ENCODE measurements around the gene ARFIP1. TPM values are rescaled to one million over a fixed set of nuclear protein-coding genes. Genes with fewer than 3 reads are reported as not detected.

ARFIP1 gene
- total RNA-seq, 3 donors from 2014 or later, result 9.8 to 11.7 (median 10.7) TPM

GRCh38 chr4:152776352-152776751, 3.4 kb upstream of the ARFIP1 start:
- ATAC-seq (no peak), DNase-seq (no peak)
- Mint-ChIP-seq H3K27me3 (ENCODE audit: low read depth) (no peaks in the 10 kb centered on the region), H3K4me1 (ENCODE audit: low read depth) (peaks cover 22% of the 10 kb centered on the region), H3K9me3 (no peaks in the 10 kb centered on the region), H3K4me3 (no peak overlapping the region), H3K36me3 (ENCODE audit: insufficient read depth) (no peaks in the 10 kb centered on the region)

- Mint-ChIP-seq H3K9me3 (no peaks in the 10 kb centered on the region), H3K27me3 (ENCODE audit: low read depth) (no peaks in the 10 kb centered on the region), H3K4me3 (no peak overlapping the region), H3K36me3 (ENCODE audit: insufficient read depth) (no peaks in the 10 kb centered on the region), H3K4me1 (ENCODE audit: low read depth) (peaks cover 33% of the 10 kb centered on the region)
- DNase-seq (no peak), ATAC-seq (no peak)
Observed at GRCh38 chr4:152777488-152777887, 2.3 kb upstream of the ARFIP1 start.

GRCh38 chr4:152778656-152779512, 870 bp upstream of the ARFIP1 start:
- H3K36me3 Mint-ChIP-seq (ENCODE audit: insufficient read depth), result peaks cover 2% of the 10 kb centered on the region
- DNase-seq, result peak; percentile 8
- H3K27me3 Mint-ChIP-seq (ENCODE audit: low read depth), result no peaks in the 10 kb centered on the region
- ATAC-seq, result peak; percentile 26 to 29
- peaks cover 43% of the 10 kb centered on the region for H3K4me1 Mint-ChIP-seq (ENCODE audit: low read depth)
- peak overlapping the region; percentile 100 for H3K4me3 Mint-ChIP-seq
- no peaks in the 10 kb centered on the region for H3K9me3 Mint-ChIP-seq

GRCh38 chr4:152780267-152780778, 569 bp downstream of the ARFIP1 start:
- ATAC-seq (peak; percentile 63), DNase-seq (peak; percentile 59)
- Mint-ChIP-seq H3K36me3 (ENCODE audit: insufficient read depth) (peaks cover 2% of the 10 kb centered on the region), H3K4me3 (peak overlapping the region; percentile 100), H3K4me1 (ENCODE audit: low read depth) (peaks cover 46% of the 10 kb centered on the region), H3K9me3 (no peaks in the 10 kb centered on the region), H3K27me3 (ENCODE audit: low read depth) (no peaks in the 10 kb centered on the region)

- Mint-ChIP-seq H3K4me1 (ENCODE audit: low read depth) (peaks cover 52% of the 10 kb centered on the region), H3K27me3 (ENCODE audit: low read depth) (no peaks in the 10 kb centered on the region), H3K9me3 (no peaks in the 10 kb centered on the region), H3K4me3 (no peak overlapping the region), H3K36me3 (ENCODE audit: insufficient read depth) (peaks cover 5% of the 10 kb centered on the region)
- DNase-seq (no peak), ATAC-seq (no peak)
Observed at GRCh38 chr4:152784490-152785350, 5.0 kb downstream of the ARFIP1 start.

GRCh38 chr4:152785639-152786615, 6.2 kb downstream of the ARFIP1 start:
- H3K4me3 Mint-ChIP-seq, result peak overlapping the region; percentile 3
- H3K9me3 Mint-ChIP-seq, result no peaks in the 10 kb centered on the region
- H3K4me1 Mint-ChIP-seq (ENCODE audit: low read depth), result peaks cover 43% of the 10 kb centered on the region
- no peak for DNase-seq
- H3K27me3 Mint-ChIP-seq (ENCODE audit: low read depth), result no peaks in the 10 kb centered on the region
- peaks cover 7% of the 10 kb centered on the region for H3K36me3 Mint-ChIP-seq (ENCODE audit: insufficient read depth)
- ATAC-seq, result no peak

- Mint-ChIP-seq H3K4me1 (ENCODE audit: low read depth) (peaks cover 40% of the 10 kb centered on the region), H3K27me3 (ENCODE audit: low read depth) (no peaks in the 10 kb centered on the region), H3K36me3 (ENCODE audit: insufficient read depth) (peaks cover 7% of the 10 kb centered on the region), H3K9me3 (no peaks in the 10 kb centered on the region), H3K4me3 (no peak overlapping the region)
- ATAC-seq, result no peak
- no peak for DNase-seq
Observed at GRCh38 chr4:152786627-152787026, 6.9 kb downstream of the ARFIP1 start.

GRCh38 chr4:152795891-152796290, 16.1 kb downstream of the ARFIP1 start:
- no peak for DNase-seq
- no peak overlapping the region for H3K4me3 Mint-ChIP-seq
- peaks cover 4% of the 10 kb centered on the region for H3K4me1 Mint-ChIP-seq (ENCODE audit: low read depth)
- no peaks in the 10 kb centered on the region for H3K9me3 Mint-ChIP-seq
- H3K36me3 Mint-ChIP-seq (ENCODE audit: insufficient read depth), result peaks cover 5% of the 10 kb centered on the region
- ATAC-seq, result no peak
- no peaks in the 10 kb centered on the region for H3K27me3 Mint-ChIP-seq (ENCODE audit: low read depth)

GRCh38 chr4:152803541-152803940, 23.8 kb downstream of the ARFIP1 start:
- Mint-ChIP-seq H3K27me3 (ENCODE audit: low read depth) (no peaks in the 10 kb centered on the region), H3K4me3 (no peak overlapping the region), H3K9me3 (no peaks in the 10 kb centered on the region), H3K4me1 (ENCODE audit: low read depth) (peaks cover 16% of the 10 kb centered on the region), H3K36me3 (ENCODE audit: insufficient read depth) (no peaks in the 10 kb centered on the region)
- ATAC-seq, result no peak
- no peak for DNase-seq

GRCh38 chr4:152805071-152805650, 25.4 kb downstream of the ARFIP1 start:
- ATAC-seq, result no peak
- no peaks in the 10 kb centered on the region for H3K36me3 Mint-ChIP-seq (ENCODE audit: insufficient read depth)
- H3K4me1 Mint-ChIP-seq (ENCODE audit: low read depth), result peaks cover 16% of the 10 kb centered on the region
- DNase-seq, result no peak
- H3K9me3 Mint-ChIP-seq, result no peaks in the 10 kb centered on the region
- H3K4me3 Mint-ChIP-seq, result no peak overlapping the region
- H3K27me3 Mint-ChIP-seq (ENCODE audit: low read depth), result no peaks in the 10 kb centered on the region

GRCh38 chr4:152805818-152806217, 26.1 kb downstream of the ARFIP1 start:
- Mint-ChIP-seq H3K9me3 (no peaks in the 10 kb centered on the region), H3K36me3 (ENCODE audit: insufficient read depth) (peaks cover 2% of the 10 kb centered on the region), H3K4me1 (ENCODE audit: low read depth) (peaks cover 16% of the 10 kb centered on the region), H3K4me3 (no peak overlapping the region), H3K27me3 (ENCODE audit: low read depth) (no peaks in the 10 kb centered on the region)
- ATAC-seq (no peak), DNase-seq (no peak)

- ATAC-seq, result no peak
- DNase-seq, result no peak
- Mint-ChIP-seq H3K36me3 (ENCODE audit: insufficient read depth) (peaks cover 7% of the 10 kb centered on the region), H3K27me3 (ENCODE audit: low read depth) (no peaks in the 10 kb centered on the region), H3K4me3 (no peak overlapping the region), H3K9me3 (no peaks in the 10 kb centered on the region), H3K4me1 (ENCODE audit: low read depth) (peaks cover 15% of the 10 kb centered on the region)
Observed at GRCh38 chr4:152806501-152807125, 26.9 kb downstream of the ARFIP1 start.

- DNase-seq, result no peak
- Mint-ChIP-seq H3K27me3 (ENCODE audit: low read depth) (no peaks in the 10 kb centered on the region), H3K9me3 (peaks cover 4% of the 10 kb centered on the region), H3K4me1 (ENCODE audit: low read depth) (peaks cover 15% of the 10 kb centered on the region), H3K4me3 (no peak overlapping the region), H3K36me3 (ENCODE audit: insufficient read depth) (peaks cover 11% of the 10 kb centered on the region)
- peak; percentile 66 to 79 for ATAC-seq
Observed at GRCh38 chr4:152807294-152807829, 27.6 kb downstream of the ARFIP1 start.
